H1 (cell line): Measurements from ENCODE around the gene IL36B. TPM values are rescaled to one million over a fixed set of nuclear protein-coding genes. Genes with fewer than 3 reads are reported as not detected.

Experiments used
- polyA plus RNA-seq, 7 experiments: library from polyadenylated mRNA; depleted of rRNA in 3 of 7; stranded (reverse) in 5 of 7; unstranded in 2 of 7; fragments of >200 nt in 5 of 7; fragments of 200-250 nt in 2 of 7; gene quantifications; 1 replicate in 5 of 7; 2 replicates in 1 of 7; 4 replicates in 1 of 7; pipeline versions ENCODE4 v1.2.1 to v1.2.3, GENCODE V29; 2011 to 2013; ENCODE audit warnings: missing spikeins in 2 of 7, mixed read lengths in 2 of 7
- small RNA-seq: library from polyadenylated mRNA; stranded (forward); fragments of <200 nt; extraction: miRNeasy Mini kit (QIAGEN cat#:217004); gene quantifications from one replicate; pipeline ENCODE3, GENCODE V24; 2013; ENCODE audit not compliant: insufficient read depth
- total RNA-seq: library from RNA; stranded (reverse); fragmentation: NEBNext Ultra II Directional; extraction: Animal tissue kit (Norgen Biotek cat#: 25700); gene quantifications from 2 replicates; pipeline ENCODE4 v1.2.1, GENCODE V29; 2021

IL36B gene
- total and polyA plus RNA-seq, 2 of the 8 experiments (the other 6 are each of a cell fraction or from before 2014, with no cell fraction given): not detected

Small RNAs within 50 kb of the gene (small RNA-seq; reads per million reads assigned to genes)
- gene HMGN2P23: not detected
- gene RNU6-1180P: not detected

Other genes starting within 250 kb of the IL36B start
- not detected in 2 replicates for gene IL1B, start 216.1 kb downstream of the IL36B start, total RNA-seq
- gene IL1B, start 216.1 kb downstream of the IL36B start, polyA plus RNA-seq (2011; rRNA removed): not detected in 2 replicates
- not detected in 2 replicates for gene IL37, start 141.7 kb downstream of the IL36B start, total RNA-seq
- gene IL37, start 141.7 kb downstream of the IL36B start, polyA plus RNA-seq (2011; rRNA removed): 0.14 and 0.18 TPM in 2 replicates
- not detected in 2 replicates for gene IL36G, start 74.9 kb downstream of the IL36B start, total RNA-seq
- 0.06 and 0.39 TPM in 2 replicates for gene IL36G, start 74.9 kb downstream of the IL36B start, polyA plus RNA-seq (2011; rRNA removed)
- gene IL36A, start 47.4 kb downstream of the IL36B start, total RNA-seq: not detected in 2 replicates
- not detected in 2 replicates for gene IL36A, start 47.4 kb downstream of the IL36B start, polyA plus RNA-seq (2011; rRNA removed)
- not detected in 2 replicates for gene IL36RN, start 6.3 kb upstream of the IL36B start, total RNA-seq
- gene IL36RN, start 6.3 kb upstream of the IL36B start, polyA plus RNA-seq (2011; rRNA removed): not detected in 2 replicates
- gene IL1F10, start 15.1 kb upstream of the IL36B start, total RNA-seq: not detected in 2 replicates
- gene IL1F10, start 15.1 kb upstream of the IL36B start, polyA plus RNA-seq (2011; rRNA removed): not detected in 2 replicates
- gene IL1RN, start 74.7 kb upstream of the IL36B start, total RNA-seq: not detected in 2 replicates
- gene IL1RN, start 74.7 kb upstream of the IL36B start, polyA plus RNA-seq (2011; rRNA removed): not detected in 2 replicates
- 1.2 and 1.3 TPM in 2 replicates for gene PSD4, start 121.1 kb upstream of the IL36B start, total RNA-seq
- 0.53 and 0.93 TPM in 2 replicates for gene PSD4, start 121.1 kb upstream of the IL36B start, polyA plus RNA-seq (2011; rRNA removed)
- gene PAX8, start 226.1 kb upstream of the IL36B start, total RNA-seq: not detected in 2 replicates
- gene PAX8, start 226.1 kb upstream of the IL36B start, polyA plus RNA-seq (2011; rRNA removed): 0.02 and 0.08 TPM in 2 replicates